Esophagus squamous epithelium (tissue), 4 donors: ENCODE results near the gene RAB24.

Experiments used
- POLR2A ChIP-seq, 4 donors: fragments of 450-650 bp; IDR thresholded peaks; one replicate each; pipeline ENCODE4 v1.6.1; 2017; ENCODE audit warnings: antibody characterized with exemption in 4 of 4, mild to moderate bottlenecking in 4 of 4, moderate library complexity in 3 of 4
- TF ChIP-seq, protein P1 (sequence below), 6 experiments: fragments of 450-650 bp in 4 of 6; fragments of 200-600 bp in 2 of 6; sonication (generic) in 2 of 6; IDR thresholded peaks; one replicate each; pipeline ENCODE4 v1.5.1; 2016 to 2019; ENCODE audit warnings: antibody characterized with exemption in 6 of 6, mild to moderate bottlenecking in 4 of 6, moderate library complexity in 4 of 6

GRCh38 chr5:177315411-177315810 lies 11.9 kb upstream of the RAB24 start:
- TF ChIP-seq, protein P1, sequence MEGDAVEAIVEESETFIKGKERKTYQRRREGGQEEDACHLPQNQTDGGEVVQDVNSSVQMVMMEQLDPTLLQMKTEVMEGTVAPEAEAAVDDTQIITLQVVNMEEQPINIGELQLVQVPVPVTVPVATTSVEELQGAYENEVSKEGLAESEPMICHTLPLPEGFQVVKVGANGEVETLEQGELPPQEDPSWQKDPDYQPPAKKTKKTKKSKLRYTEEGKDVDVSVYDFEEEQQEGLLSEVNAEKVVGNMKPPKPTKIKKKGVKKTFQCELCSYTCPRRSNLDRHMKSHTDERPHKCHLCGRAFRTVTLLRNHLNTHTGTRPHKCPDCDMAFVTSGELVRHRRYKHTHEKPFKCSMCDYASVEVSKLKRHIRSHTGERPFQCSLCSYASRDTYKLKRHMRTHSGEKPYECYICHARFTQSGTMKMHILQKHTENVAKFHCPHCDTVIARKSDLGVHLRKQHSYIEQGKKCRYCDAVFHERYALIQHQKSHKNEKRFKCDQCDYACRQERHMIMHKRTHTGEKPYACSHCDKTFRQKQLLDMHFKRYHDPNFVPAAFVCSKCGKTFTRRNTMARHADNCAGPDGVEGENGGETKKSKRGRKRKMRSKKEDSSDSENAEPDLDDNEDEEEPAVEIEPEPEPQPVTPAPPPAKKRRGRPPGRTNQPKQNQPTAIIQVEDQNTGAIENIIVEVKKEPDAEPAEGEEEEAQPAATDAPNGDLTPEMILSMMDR (IDR thresholded peaks at IDR 0.05), result no peak
- TF ChIP-seq POLR2A (IDR thresholded peaks at IDR 0.05), result no peak
